ENCODE data around the gene PVALEF. TPM values are rescaled to one million over a fixed set of nuclear protein-coding genes. Genes with fewer than 3 reads are reported as not detected.

PVALEF gene
- total and polyA plus RNA-seq, 2 of the 8 experiments (the other 6 are each of a cell fraction or from before 2014, with no cell fraction given), result 0.03 TPM; not detected in 1

- TF ChIP-seq ATF3 (IDR thresholded peaks at IDR 0.05; ENCODE audit: insufficient read depth, low read depth, low read length) (no peak), BRCA1 (IDR thresholded peaks at IDR 0.05; ENCODE audit: low read depth, low read length) (no peak)
Measured at GRCh38 chr17:81218459-81218858, 53.2 kb downstream of the PVALEF start (continued).
